ENCODE data around the gene TRIOBP.

TRIOBP gene

DNA sequence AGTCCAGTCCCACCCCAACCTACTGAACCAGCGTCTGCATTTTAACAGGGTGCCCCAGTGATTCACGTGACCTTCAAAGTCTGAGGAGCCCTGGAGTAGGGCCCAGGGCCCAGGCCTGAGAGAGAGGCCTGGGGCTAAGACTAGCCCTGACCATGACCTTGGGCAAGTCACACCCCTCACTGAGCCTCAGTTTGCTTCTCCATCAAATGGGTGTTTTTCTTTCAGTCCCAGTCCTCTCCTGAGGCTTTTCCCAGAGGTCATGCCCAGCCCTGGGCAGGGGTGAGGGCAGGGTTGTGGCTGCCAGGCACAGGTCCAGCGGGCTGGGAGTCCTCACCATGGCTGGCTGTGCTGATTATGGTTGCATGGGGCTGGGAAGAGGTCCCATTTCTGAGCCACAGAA, 77.9 kb downstream of the TRIOBP start:
- no peak overlapping the region for H3K4me3 ChIP-seq (ENCODE audit: low read depth, low read length)
- TF ChIP-seq, protein P1, sequence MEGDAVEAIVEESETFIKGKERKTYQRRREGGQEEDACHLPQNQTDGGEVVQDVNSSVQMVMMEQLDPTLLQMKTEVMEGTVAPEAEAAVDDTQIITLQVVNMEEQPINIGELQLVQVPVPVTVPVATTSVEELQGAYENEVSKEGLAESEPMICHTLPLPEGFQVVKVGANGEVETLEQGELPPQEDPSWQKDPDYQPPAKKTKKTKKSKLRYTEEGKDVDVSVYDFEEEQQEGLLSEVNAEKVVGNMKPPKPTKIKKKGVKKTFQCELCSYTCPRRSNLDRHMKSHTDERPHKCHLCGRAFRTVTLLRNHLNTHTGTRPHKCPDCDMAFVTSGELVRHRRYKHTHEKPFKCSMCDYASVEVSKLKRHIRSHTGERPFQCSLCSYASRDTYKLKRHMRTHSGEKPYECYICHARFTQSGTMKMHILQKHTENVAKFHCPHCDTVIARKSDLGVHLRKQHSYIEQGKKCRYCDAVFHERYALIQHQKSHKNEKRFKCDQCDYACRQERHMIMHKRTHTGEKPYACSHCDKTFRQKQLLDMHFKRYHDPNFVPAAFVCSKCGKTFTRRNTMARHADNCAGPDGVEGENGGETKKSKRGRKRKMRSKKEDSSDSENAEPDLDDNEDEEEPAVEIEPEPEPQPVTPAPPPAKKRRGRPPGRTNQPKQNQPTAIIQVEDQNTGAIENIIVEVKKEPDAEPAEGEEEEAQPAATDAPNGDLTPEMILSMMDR (IDR thresholded peaks at IDR 0.05; ENCODE audit: borderline replicate concordance, insufficient read depth, low read depth, low read length): no peak

GRCh38 chr22:37775785-37776638, 79.2 kb downstream of the TRIOBP start:
- H3K4me3 ChIP-seq (ENCODE audit: low read depth, low read length): no peak overlapping the region
- TF ChIP-seq, protein P1 (IDR thresholded peaks at IDR 0.05; ENCODE audit: borderline replicate concordance, insufficient read depth, low read depth, low read length): no peak

DNA sequence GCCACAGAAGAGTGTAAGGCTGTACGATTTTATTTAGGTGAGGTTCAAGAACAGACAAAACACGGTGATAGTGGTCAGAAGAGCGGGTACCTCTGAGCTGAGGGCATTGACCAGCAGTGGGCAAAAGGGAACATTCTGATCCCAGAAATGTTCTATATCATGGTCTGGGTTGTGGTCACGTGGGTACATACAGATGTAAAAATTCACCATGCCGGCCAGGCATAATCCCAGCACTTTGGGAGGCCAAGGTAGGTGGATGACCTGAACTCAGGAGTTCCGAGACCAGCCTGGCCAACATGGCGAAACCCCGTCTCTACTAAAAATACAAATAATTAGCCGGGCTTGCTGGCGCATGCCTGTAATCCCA, 79.8 kb downstream of the TRIOBP start:
- no peak overlapping the region for H3K4me3 ChIP-seq (ENCODE audit: low read depth, low read length)
- TF ChIP-seq, protein P1 (IDR thresholded peaks at IDR 0.05; ENCODE audit: borderline replicate concordance, insufficient read depth, low read depth, low read length): no peak

DNA sequence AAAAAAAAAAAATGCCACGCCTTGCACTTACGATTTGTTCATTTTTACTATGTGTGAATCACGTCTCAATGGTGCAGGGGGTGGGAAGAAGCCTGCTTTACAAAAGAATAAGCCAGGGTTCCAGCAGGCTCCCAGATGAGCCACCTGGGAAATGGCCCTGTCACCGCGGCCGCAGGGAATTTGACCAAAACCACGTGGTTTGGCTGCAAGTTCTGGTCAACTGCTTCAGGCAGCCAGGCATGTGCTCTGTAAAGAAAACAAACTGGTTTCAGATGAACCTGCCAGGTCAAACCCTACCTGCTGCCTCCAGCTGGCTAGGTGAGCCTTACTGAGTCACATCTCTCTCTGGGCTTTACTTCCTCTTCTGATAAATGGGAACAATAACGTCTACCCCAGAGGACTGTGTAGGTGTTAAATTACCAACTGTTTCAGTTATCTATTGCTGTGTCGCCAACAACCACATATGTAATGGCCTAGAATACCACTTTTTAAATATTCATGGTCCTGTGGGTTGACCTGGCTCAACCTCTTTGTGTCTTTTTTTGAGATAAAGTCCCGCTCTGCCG, 80.4 kb downstream of the TRIOBP start:
- no peak overlapping the region for H3K4me3 ChIP-seq (ENCODE audit: low read depth, low read length)
- TF ChIP-seq, protein P1 (IDR thresholded peaks at IDR 0.05; ENCODE audit: borderline replicate concordance, insufficient read depth, low read depth, low read length): no peak

- H3K4me3 ChIP-seq (ENCODE audit: low read depth, low read length): no peak overlapping the region
- TF ChIP-seq, protein P1 (IDR thresholded peaks at IDR 0.05; ENCODE audit: borderline replicate concordance, insufficient read depth, low read depth, low read length): no peak
Measured at GRCh38 chr22:37778370-37779009, 81.6 kb downstream of the TRIOBP start.

GRCh38 chr22:37781434-37782059, 84.7 kb downstream of the TRIOBP start:
- H3K4me3 ChIP-seq (ENCODE audit: low read depth, low read length): no peak overlapping the region
- TF ChIP-seq, protein P1 (IDR thresholded peaks at IDR 0.05; ENCODE audit: borderline replicate concordance, insufficient read depth, low read depth, low read length): 0 out of 2 replicates have a peak, but pooled peaks have one; percentile 21

Measured in GM12875 (cell line).